Type B pancreatic cell (in vitro differentiated cells): ENCODE measurements around the gene SLC22A1. TPM values are rescaled to one million over a fixed set of nuclear protein-coding genes. Genes with fewer than 3 reads are reported as not detected.

Source experiments
- DNase-seq: peaks from one replicate; pipeline ENCODE4 v3.0.0; 2021; ENCODE audit warnings: mixed read lengths; ENCODE audit not compliant: unreplicated experiment; ENCODE audit errors: extremely low spot score
- H3K27ac Mint-ChIP-seq: 2 replicates; pipeline ENCODE4 v1.8.0; 2021; ENCODE audit warnings: mild to moderate bottlenecking, mixed read lengths
- H3K27me3 Mint-ChIP-seq: 2 replicates; pipeline ENCODE4 v1.8.0; 2021; ENCODE audit warnings: mixed read lengths
- H3K36me3 Mint-ChIP-seq: 2 replicates; pipeline ENCODE4 v1.8.0; 2021; ENCODE audit warnings: mixed read lengths
- H3K4me1 Mint-ChIP-seq: one replicate; pipeline ENCODE4 v1.8.0; 2021; ENCODE audit warnings: mixed read lengths; ENCODE audit not compliant: unreplicated experiment
- H3K4me3 Mint-ChIP-seq: 2 replicates; pipeline ENCODE4 v1.8.0; 2021; ENCODE audit warnings: mild to moderate bottlenecking, mixed read lengths
- H3K9me3 Mint-ChIP-seq: 2 replicates; pipeline ENCODE4 v1.8.0; 2021; ENCODE audit warnings: mixed read lengths
- total RNA-seq: library from RNA; stranded (reverse); gene quantifications from 2 replicates; pipeline ENCODE4 v1.2.1, GENCODE V29; 2021; ENCODE audit warnings: low replicate concordance
- TF ChIP-seq, protein P1 (sequence below): fragments of 200-600 bp; sonication (generic); conservative IDR thresholded peaks from 2 replicates; pipeline ENCODE4 v1.5.0; 2021; ENCODE audit warnings: antibody characterized with exemption, mild to moderate bottlenecking

SLC22A1 gene
- total RNA-seq, 1 donor from 2014 or later: 3.0 TPM

DNA sequence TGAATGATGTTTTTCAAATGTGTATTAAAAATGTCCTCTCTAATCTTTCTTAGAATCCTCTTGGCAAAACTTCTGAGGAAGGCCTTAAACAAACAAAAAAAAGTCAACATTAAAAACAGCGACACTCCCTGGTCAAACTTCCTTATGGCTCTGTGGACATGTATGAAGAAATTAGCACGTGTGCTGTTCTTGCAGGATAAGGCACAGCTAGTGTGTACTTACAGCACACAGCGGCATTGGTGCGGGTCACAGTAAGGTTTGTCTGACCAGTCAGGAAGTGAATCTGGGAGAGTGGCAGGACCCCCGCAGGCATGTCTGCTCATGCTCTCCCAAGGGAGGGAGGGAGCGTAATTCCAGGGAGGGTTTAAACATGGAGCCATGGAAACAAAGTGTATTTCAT lies 38.8 kb downstream of the SLC22A1 start:
- Mint-ChIP-seq H3K4me3 (no peak overlapping the region), H3K9me3 (no peaks in the 10 kb centered on the region), H3K4me1 (peaks cover 9% of the 10 kb centered on the region), H3K27me3 (no peaks in the 10 kb centered on the region), H3K27ac (peak overlapping the region; percentile 12), H3K36me3 (peaks cover 10% of the 10 kb centered on the region)
- TF ChIP-seq, protein P1, sequence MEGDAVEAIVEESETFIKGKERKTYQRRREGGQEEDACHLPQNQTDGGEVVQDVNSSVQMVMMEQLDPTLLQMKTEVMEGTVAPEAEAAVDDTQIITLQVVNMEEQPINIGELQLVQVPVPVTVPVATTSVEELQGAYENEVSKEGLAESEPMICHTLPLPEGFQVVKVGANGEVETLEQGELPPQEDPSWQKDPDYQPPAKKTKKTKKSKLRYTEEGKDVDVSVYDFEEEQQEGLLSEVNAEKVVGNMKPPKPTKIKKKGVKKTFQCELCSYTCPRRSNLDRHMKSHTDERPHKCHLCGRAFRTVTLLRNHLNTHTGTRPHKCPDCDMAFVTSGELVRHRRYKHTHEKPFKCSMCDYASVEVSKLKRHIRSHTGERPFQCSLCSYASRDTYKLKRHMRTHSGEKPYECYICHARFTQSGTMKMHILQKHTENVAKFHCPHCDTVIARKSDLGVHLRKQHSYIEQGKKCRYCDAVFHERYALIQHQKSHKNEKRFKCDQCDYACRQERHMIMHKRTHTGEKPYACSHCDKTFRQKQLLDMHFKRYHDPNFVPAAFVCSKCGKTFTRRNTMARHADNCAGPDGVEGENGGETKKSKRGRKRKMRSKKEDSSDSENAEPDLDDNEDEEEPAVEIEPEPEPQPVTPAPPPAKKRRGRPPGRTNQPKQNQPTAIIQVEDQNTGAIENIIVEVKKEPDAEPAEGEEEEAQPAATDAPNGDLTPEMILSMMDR: no peak
- no peak for DNase-seq

DNA sequence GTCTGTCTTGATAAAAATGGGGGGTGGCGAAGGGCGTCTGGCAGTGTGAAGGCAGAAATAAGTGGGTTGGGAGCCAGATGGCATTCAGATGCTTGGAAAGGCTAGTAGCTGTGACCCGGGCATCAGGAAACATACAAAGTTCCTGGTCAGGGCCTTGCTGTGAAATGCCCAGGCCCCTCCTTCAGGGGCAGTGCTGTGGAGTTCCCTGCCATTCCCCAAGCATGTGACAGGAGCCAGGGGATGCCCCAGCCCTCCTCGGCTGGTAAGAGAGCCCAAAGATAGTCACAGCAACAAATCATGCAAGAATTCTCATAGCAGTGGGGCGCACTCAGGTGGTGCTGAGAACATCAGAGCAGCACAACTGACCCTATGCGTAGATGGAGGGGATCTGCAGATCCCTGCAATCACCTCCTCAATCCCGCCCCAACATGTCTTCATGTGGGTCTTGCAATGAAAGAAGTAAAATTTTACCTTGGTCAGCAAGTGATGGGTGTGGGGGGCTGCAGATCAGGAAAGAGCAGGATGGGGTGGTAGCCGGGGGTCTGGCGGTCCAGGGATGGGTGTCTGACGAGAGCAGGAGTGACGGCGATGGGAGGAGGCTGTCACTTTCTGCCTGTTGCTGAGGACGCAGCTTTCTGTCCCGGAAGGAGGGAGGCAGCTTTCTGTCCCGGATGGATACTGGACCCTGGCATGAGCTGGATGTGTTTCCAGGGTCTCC lies 39.5 kb downstream of the SLC22A1 start:
- H3K4me3 Mint-ChIP-seq: no peak overlapping the region
- H3K27ac Mint-ChIP-seq: no peak overlapping the region
- TF ChIP-seq, protein P1: no peak
- H3K36me3 Mint-ChIP-seq: peaks cover 10% of the 10 kb centered on the region
- H3K4me1 Mint-ChIP-seq: peaks cover 9% of the 10 kb centered on the region
- no peaks in the 10 kb centered on the region for H3K27me3 Mint-ChIP-seq
- no peak for DNase-seq
- no peaks in the 10 kb centered on the region for H3K9me3 Mint-ChIP-seq

DNA sequence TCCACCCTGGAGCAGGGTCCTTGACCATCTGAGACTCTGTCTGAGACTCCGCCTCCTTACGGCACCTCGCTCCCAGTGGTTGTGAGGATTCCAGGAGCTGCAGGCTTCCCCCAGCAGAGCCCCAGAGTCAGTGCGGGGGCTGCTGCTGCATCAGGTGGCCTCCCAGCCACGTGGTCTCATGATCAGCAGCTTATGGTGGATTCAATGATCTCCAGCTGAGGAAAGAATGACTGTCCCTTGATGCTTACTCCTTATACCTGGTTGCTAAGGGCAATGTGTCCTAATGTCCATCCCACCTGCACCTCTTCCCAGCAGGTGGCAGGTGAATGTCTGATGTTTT lies 40.0 kb downstream of the SLC22A1 start:
- H3K4me1 Mint-ChIP-seq: peaks cover 9% of the 10 kb centered on the region
- H3K4me3 Mint-ChIP-seq: no peak overlapping the region
- no peaks in the 10 kb centered on the region for H3K27me3 Mint-ChIP-seq
- H3K27ac Mint-ChIP-seq: no peak overlapping the region
- H3K36me3 Mint-ChIP-seq: peaks cover 10% of the 10 kb centered on the region
- H3K9me3 Mint-ChIP-seq: no peaks in the 10 kb centered on the region
- DNase-seq: no peak
- TF ChIP-seq, protein P1: no peak

DNA sequence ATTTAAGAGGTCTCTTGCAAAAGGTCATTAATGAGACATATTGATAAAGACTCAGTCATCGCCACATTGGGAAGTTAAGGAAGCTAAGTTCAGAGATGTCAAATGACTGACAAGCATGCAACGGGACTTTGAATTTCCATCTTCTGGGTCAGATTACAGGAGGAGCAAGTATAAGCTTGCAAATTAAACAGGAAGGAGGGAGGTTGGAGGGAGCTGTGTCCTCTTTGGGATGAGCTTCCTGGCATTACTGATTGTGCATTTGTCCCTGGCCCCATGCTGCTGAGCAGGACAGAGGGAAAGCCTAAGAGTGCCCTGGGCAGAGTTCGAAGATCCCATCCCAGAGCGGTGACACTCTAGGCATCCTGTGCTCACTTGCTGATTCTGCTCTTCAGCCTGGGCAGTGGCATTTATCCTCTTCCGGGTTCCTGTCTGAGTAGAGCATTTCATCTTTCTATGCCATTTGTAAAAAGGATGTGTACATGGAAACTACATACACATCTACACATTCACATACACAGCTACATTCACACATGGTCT lies 40.5 kb downstream of the SLC22A1 start:
- TF ChIP-seq, protein P1: no peak
- peaks cover 9% of the 10 kb centered on the region for H3K4me1 Mint-ChIP-seq
- peaks cover 10% of the 10 kb centered on the region for H3K36me3 Mint-ChIP-seq
- H3K9me3 Mint-ChIP-seq: no peaks in the 10 kb centered on the region
- no peak overlapping the region for H3K4me3 Mint-ChIP-seq
- H3K27ac Mint-ChIP-seq: no peak overlapping the region
- H3K27me3 Mint-ChIP-seq: no peaks in the 10 kb centered on the region
- no peak for DNase-seq

DNA sequence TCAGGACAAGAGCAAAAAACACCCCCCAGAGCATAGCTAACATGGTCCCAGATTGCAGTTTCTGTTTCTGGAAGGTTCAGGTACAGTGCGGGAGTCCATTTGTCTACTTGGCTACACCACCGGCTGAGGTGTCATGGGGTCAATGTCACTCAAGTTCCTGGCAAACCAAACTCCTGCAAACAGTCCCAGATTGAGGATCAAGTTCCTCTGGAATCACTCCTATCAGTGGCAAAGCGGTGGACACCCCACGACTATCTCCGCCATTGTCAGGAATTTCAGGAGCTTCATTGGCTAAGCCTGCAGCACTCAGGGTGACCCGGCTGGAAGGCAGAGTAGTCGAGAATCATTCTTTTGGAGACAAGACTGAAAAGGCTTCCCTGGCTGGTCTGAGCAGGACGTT lies 41.8 kb downstream of the SLC22A1 start:
- no peak for DNase-seq
- no peaks in the 10 kb centered on the region for H3K27me3 Mint-ChIP-seq
- peaks cover 9% of the 10 kb centered on the region for H3K36me3 Mint-ChIP-seq
- H3K4me3 Mint-ChIP-seq: no peak overlapping the region
- no peaks in the 10 kb centered on the region for H3K9me3 Mint-ChIP-seq
- no peak overlapping the region for H3K27ac Mint-ChIP-seq
- H3K4me1 Mint-ChIP-seq: peaks cover 9% of the 10 kb centered on the region
- TF ChIP-seq, protein P1: no peak
